ENCODE data around the gene ARHGAP27.
"Not testable (repeated sequence)": the region's sequence is repeated elsewhere in the genome, so short reads cannot be mapped to it uniquely, and the experiment has no call there.

GRCh38 chr17:45443371-45444260 lies 10.9 kb upstream of the ARHGAP27 start:
- not testable (repeated sequence) for TF ChIP-seq POLR2A (IDR thresholded peaks at IDR 0.05; ENCODE audit: low read length); GATA1 (IDR thresholded peaks at IDR 0.05; ENCODE audit: low read depth, low read length)
